HG03097 (cell line): ENCODE results near the gene PDP2.

Source experiments
- ATAC-seq: cut with Tn5 transposase; IDR thresholded peaks from one replicate; pipeline ENCODE4 v1.9.1; 2021; ENCODE audit not compliant: unreplicated experiment, low FRiP score

The PDP2 gene

GRCh38 chr16:66917741-66918140 lies 37.4 kb downstream of the PDP2 start:
- no peak for ATAC-seq

DNA sequence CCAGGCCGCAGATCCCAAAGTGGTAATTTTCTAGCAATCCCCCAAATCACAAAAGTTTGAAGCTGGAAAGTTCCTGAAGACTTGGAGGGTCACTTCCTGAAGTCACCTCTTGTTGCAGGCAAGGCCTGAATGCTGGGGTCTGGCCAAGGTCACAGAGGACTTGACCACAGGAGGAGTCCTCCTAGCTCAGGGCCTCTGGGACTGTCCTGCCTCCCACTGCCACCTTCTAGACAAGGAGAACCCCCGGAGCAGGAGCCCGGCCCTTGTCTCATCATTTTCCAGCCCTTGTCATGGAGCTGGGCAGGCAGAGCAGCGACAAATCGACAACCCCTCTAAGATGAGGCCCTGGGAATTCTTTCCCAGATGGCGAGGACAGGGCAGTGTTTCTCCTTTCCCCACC lies 38.0 kb downstream of the PDP2 start:
- no peak for ATAC-seq

DNA sequence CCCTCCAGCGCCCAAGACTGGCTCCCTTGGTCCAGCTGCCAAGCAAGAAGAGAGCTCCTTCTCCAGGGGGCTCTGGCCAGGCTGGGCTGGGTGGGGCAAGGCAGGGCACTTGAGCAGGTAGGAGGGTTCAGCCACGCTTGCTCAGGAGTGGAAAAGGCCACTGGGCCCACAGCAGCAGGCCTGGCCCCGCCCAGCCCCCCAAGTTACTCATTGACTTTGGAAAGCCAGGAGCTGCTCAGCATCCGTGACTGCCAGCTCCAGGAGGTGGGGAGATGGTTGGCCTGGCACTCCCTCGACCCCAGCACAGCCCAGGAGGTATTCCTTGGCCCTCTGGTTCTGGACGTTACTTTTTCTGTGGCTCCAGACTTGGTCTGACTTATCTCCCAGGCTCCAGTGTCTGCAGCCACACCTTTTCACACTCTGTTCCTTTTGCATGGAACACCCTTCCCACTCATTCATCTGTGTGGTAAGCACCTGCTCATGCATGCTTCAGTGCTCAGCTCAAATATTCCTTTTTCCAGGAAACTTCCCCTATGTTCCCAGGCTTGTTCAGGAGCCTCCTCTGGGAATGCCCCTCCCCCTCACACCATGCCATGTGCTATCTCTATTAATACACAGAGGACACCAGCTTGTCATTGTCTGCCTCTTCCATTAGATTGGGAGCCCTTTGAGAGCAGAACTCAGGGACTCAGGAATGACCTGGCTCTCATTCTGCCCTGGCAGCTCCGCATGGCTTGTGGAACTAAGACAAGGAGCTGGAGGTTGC lies 38.7 kb downstream of the PDP2 start, which contains the start of gene CDH16:
CDH16 (minus strand) TSS at position 83 of the 766 bp plus-strand sequence. CDS start 820 bp downstream, outside the sequence.
- ATAC-seq: no peak

DNA sequence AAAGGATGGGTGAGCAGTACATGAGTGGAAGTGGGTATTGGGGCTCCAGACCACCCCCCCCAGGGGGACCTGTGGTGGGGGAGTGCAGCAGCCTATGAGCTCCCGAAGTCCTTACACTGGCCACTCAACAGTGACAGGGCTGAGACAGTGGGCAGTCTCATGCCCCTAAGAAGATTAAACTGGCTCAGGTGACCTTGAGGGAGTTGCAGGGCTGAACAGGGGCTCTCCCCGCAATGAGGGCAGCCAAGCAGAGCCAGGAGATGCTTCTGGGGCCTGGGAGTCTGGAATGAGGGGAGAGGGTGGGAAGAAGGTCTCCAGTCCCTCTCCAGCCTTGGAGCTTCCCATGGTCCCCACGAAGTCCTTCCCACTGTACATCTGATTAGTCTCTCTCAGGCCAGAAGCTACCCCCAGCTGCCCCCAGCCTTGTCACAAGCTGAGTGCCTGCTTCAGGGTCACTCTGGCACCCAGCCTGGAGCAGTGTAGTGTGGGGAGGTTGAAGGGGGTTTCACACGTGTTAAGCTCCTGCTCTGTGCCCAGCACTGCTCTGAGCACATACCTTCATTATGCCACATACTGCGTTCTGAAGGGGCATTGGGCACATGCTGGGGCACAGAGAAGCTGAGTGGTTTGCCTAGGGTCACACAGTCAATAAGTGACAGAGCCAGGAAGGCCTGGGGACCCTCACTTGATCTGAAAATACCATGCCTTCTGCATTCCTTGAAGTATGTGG lies 39.4 kb downstream of the PDP2 start:
- no peak for ATAC-seq

DNA sequence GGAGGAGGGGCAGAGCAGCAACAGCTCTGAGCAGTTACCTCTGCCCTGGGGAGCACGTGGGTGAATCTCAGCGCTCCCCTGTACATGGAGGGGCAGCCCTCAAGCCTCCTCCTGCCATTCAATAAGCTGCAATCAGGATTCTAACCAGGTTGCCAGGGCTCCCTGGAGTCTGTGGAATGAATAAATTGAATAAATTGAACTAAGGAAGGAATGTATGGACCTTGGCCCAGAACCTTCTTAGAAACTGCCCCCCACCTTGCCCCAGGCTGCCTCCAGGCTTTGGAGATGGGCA lies 39.9 kb downstream of the PDP2 start:
- no peak for ATAC-seq

DNA sequence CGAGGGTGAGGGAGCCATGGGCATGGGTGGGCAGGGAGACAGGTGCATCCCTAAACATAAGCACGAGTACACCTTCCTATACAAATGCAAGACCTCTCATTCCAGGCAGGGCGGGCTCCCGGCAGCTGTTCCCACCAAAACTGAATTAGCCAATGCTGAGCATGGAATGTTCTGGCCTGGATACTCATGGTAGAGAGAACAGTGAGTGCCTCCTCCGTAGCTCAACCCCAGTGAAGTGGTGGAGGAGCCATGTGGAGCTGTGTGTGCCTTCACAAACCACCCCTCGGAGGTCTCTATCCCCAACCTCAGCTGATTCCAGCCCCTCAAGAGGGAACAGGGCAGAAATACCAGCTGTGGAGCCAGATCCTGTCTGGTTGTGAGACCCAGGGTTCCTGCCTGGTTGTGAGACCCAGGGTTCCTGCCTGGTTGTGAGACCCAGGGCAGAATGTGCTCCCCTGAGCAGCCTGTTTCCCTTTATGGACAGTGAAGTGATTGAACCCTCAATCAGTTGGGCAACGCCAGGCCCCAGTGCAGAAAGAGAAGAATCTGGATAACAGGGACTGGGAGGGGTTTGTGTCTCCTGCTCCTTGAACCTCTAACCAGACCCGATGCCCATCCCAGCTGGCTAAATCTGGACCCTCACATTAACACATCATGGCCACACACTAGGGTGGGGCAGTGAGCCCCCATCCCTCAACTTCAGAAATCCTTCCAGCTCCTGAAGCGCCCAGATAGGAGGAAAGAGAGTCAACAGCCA lies 40.8 kb downstream of the PDP2 start:
- ATAC-seq: no peak

DNA sequence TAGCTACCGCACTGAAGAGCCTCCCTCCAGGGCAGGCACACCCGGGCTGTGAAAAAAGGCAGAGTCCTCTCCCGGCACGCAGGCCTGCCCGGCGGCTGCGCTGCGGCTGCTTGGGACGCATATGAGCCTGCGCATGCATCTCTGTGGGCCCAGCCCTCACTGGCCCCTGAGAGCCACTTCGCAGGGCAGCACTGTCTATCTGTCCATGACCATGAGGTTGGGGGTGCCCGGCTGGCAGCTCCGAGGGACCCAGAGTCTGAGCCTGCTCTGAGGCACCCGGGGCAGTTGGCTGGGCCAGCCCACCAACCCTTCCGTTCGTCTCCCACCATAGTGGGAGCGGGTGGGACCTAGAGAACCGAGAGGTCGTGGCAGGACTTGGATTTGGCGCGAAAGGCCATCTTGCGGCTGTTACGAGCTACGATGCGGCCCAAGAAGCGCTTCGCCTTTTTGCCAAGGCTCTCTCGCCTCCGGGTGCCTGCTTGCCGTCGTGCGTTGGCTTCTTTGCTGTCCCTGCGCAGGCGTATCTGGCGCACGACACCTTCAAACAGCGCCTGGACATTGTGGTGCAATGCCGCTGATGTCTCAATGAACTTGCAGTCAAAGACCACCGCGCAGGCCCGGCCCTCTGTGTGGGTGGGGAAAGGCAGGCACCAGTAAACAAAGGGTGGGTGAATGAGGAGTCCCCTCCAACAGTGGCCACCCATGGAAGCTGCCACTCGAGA lies 41.6 kb downstream of the PDP2 start:
- ATAC-seq: no peak

DNA sequence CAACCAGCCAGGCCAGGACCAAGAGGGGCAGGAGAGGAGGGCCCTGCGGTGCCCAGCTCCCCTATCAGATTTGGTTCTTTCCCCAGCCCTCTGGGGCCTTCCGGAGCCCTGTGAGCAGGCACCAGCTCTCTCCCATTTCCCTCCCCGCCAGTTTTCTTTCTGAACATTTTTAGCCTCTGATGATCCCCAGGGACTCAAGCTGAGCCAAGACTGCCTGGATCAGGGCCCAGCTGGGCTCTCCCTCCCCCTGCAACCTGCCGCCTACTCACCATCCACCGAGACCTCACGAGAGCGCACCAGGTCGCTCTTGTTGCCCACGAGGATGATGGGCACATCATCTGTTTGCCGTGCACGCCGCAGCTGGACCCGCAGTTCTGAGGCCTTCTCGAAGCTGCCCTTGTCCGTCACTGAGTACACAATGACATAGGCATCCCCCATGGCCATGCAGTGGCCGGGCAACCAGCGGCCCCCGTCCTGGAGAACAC lies 43.0 kb downstream of the PDP2 start:
- no peak for ATAC-seq

DNA sequence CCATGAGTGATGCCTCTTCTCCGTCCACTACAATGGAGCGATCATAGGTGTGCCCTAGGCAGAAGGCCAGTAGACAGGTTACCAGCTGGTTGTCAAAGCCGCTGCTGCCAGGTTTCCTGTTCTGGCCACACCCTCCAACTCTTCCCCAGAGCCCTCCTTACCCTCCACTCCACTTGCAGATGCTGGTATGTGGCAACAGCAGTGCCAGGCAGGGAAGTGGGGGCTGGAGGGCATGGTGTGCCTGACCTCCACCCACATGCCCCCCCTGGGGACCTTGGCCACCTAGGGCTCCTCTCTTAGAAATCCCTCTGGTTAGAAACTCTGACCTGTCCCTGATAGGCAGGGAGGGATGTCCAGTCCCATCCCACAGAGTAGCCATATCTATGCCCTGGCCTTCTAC lies 43.6 kb downstream of the PDP2 start:
- no peak for ATAC-seq

DNA sequence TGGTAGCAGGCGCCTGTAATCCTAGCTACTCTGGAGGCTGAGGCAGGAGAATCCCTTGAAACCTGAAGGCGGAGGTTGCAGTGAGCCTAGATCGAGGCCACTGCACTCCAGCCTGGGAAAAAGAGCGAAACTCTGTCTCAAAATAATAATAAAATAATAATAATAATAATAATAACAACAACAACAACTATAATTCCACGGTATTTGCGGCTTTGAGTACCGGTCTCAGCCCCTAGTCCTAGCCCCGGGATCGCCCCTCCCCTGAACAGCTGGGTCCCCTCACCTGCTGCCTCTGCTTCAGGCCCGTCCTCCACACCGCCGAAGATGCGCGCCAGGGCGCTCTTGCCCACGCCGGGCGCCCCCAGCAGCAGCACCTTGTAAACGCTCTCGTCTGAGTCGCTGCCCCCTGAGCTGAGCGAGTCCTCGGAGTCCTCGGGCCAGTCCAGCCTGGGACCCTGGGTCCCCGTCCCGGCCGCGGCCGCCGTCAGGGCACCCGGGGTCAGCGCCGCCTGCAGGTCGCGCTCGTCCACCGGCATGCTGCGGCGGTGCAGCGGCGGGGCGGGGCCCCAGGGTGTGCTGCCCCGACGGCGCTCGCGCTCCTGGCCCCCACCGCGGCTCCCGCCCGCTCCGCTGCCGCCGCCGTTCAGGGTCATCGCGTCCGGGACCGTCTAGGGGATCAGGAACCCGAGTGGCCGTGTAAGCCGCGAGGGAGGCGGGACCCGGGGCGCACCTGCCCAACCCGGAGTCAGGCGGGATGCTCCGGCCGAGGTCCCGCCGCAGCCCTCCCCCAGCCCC lies 44.4 kb downstream of the PDP2 start:
- ATAC-seq: no peak

GRCh38 chr16:66925322-66925840 lies 45.1 kb downstream of the PDP2 start, which contains the start of gene RRAD:
Gene RRAD (minus strand): TSS chr16:66925535. CDS start chr16:66925179, 356 bp downstream.
- ATAC-seq: no peak

GRCh38 chr16:66926171-66926947 lies 46.0 kb downstream of the PDP2 start:
- ATAC-seq: no peak

DNA sequence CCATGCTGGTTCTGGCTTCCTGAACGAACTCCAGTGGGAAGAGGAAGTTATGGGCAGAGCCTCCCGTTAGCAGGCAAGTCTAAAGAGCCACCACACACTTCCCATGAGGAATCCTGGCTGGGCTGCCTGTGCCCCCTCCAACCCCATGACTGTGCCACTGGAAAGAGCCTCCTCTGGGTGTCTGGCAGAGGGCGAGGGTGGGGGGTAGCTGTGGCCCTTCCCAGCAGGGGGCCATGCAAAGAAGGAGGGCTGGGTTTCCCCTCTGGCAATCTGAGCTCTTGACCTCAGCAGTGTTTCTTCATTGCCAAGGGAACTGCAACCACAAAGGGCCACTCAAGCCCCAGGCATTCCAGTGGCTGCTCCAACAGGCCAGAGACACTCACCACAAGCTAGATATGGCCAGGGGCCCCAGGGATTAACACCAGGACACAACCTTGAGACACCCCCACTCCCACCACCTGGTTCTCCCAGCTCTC lies 46.7 kb downstream of the PDP2 start:
- no peak for ATAC-seq

GRCh38 chr16:66927918-66928649 lies 47.8 kb downstream of the PDP2 start:
- no peak for ATAC-seq

- ATAC-seq: no peak
Measured at GRCh38 chr16:66928702-66929388, 48.5 kb downstream of the PDP2 start.

GRCh38 chr16:66930189-66930588 lies 49.9 kb downstream of the PDP2 start:
- no peak for ATAC-seq

GRCh38 chr16:66931665-66932064 lies 51.4 kb downstream of the PDP2 start:
- no peak for ATAC-seq
